ENCODE measurements around the gene RNF167.

DNA sequence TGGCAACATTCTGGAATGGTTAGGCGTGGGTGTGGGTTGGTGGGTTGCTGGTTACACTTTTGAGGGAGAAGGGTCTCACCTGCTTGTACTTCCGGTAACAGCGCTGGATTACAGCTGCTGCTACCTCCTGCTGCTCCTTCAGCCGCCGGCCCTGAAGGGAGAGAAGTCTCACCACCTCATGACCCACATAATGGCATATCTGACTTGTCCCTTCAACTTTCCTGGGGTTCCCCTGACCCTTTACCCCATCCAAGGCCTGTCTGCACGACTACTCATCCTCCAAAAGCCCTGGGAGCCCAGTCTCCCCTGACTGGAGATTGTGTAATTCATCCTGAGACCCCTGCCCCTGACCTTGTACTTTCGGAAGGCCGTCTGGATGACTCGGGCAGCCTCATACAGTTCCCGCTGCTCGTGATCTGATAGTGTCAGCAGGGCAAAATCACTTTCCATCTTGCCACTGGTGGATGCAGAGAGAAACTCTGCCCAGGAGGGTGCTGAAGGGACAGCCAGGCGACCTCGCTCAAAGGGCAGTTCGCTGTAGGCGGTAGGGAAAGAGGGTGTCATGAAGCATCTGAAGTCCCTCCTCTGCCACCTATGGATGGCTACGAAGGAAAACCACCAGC, 29.6 kb downstream of the RNF167 start:
- TF ChIP-seq CTCF (IDR thresholded peaks at IDR 0.05) (no peak), POLR2A (IDR thresholded peaks at IDR 0.05) (no peak)
